Gastroesophageal sphincter (tissue), 4 donors: ENCODE results near the gene OR6P1. TPM values are rescaled to one million over a fixed set of nuclear protein-coding genes. Genes with fewer than 3 reads are reported as not detected.

Source experiments
- ATAC-seq: fragments of 150-250 bp; one replicate; pipeline ENCODE4 v1.9.1; 2016; ENCODE audit warnings: mild to moderate bottlenecking, moderate library complexity
- H3K27ac ChIP-seq, 4 donors: fragments of 200-600 bp; sonication (generic) in 3 of 4; 1 replicate in 3 of 4; 2 replicates in 1 of 4; pipeline ENCODE4 v1.5.1; 2016 to 2019
- H3K27me3 ChIP-seq: fragments of 200-600 bp; sonication (generic); one replicate; pipeline ENCODE4 v1.5.1; 2019
- H3K36me3 ChIP-seq, 2 donors: fragments of 200-600 bp; sonication (generic); one replicate each; pipeline ENCODE4 v1.5.1; 2019; ENCODE audit warnings: control low read depth in 1 of 2
- H3K4me1 ChIP-seq, 3 donors: fragments of 200-600 bp; sonication (generic); 1 replicate in 2 of 3; 2 replicates in 1 of 3; pipeline ENCODE4 v1.5.1; 2016 to 2019; ENCODE audit warnings: control low read depth in 2 of 3
- H3K4me3 ChIP-seq, 2 donors: fragments of 200-600 bp; sonication (generic); one replicate each; pipeline ENCODE4 v1.5.1; 2019; ENCODE audit warnings: mild to moderate bottlenecking in 1 of 2, moderate library complexity in 1 of 2
- H3K9me3 ChIP-seq, 3 donors: fragments of 200-600 bp; sonication (generic); one replicate each; pipeline ENCODE4 v1.5.1; 2017 to 2019; ENCODE audit warnings: control low read depth in 2 of 3
- EP300 ChIP-seq: sonication (generic); formaldehyde crosslinking; IDR thresholded peaks from one replicate; pipeline ENCODE4 v1.6.1; 2017; ENCODE audit warnings: antibody characterized with exemption, mild to moderate bottlenecking
- POLR2A ChIP-seq, 2 donors: fragments of 450-650 bp; IDR thresholded peaks; one replicate each; pipeline ENCODE4 v1.6.1; 2017; ENCODE audit warnings: antibody characterized with exemption in 2 of 2, mild to moderate bottlenecking in 2 of 2, moderate library complexity in 1 of 2
- POLR2AphosphoS5 ChIP-seq: sonication (generic); formaldehyde crosslinking; IDR thresholded peaks from one replicate; pipeline ENCODE4 v1.6.1; 2017; ENCODE audit warnings: antibody characterized with exemption
- WGBS, 2 donors: methylation state at CpG; one replicate each; pipeline ENCODE4 v1.1.5; 2018; ENCODE audit warnings: low coverage in 1 of 2; 5-methylcytosine and 5-hydroxymethylcytosine counted together
- total RNA-seq, 4 donors: library from RNA; depleted of rRNA; stranded (reverse); fragments of >200 nt; gene quantifications; one replicate each; pipeline ENCODE4 v1.1.0, GENCODE V29; 2016
- TF ChIP-seq, protein P1 (sequence below), 4 experiments: fragments of 200-600 bp in 2 of 4; fragments of 450-650 bp in 2 of 4; sonication (generic) in 1 of 4; IDR thresholded peaks; one replicate each; pipeline ENCODE4 v1.5.1; 2017 to 2019; ENCODE audit warnings: antibody characterized with exemption in 4 of 4, mild to moderate bottlenecking in 2 of 4, moderate library complexity in 2 of 4

OR6P1 gene
- total RNA-seq, 4 donors from 2014 or later = not detected

DNA sequence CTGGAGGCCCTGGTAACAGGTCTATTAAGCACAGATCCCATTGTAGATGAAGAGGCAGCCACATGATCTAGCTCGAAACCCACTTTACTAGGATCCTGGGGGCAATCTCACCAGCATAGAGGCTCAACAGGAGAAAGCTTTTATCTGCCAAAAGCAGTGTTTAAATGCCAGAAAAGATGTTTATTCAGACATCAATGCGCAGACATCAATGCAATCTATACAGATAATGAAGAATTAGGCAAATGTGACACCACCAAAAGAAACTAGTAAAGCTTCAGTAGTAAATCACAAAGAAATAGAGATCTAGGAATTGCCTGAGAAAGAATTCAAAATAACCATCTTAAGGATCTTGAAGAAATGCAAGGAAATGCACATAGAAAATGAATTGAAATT is 48.7 kb downstream of the OR6P1 start:
- WGBS, 2 donors = 73 to 80% methylated on average over 1 to 2 of the region's 2 CpGs
- H3K4me3 ChIP-seq = no peak overlapping the region
- H3K27ac ChIP-seq = no peak overlapping the region
- TF ChIP-seq POLR2A (IDR thresholded peaks at IDR 0.05) (no peak), EP300 (no peak), POLR2AphosphoS5 (no peak)
- TF ChIP-seq, protein P1, sequence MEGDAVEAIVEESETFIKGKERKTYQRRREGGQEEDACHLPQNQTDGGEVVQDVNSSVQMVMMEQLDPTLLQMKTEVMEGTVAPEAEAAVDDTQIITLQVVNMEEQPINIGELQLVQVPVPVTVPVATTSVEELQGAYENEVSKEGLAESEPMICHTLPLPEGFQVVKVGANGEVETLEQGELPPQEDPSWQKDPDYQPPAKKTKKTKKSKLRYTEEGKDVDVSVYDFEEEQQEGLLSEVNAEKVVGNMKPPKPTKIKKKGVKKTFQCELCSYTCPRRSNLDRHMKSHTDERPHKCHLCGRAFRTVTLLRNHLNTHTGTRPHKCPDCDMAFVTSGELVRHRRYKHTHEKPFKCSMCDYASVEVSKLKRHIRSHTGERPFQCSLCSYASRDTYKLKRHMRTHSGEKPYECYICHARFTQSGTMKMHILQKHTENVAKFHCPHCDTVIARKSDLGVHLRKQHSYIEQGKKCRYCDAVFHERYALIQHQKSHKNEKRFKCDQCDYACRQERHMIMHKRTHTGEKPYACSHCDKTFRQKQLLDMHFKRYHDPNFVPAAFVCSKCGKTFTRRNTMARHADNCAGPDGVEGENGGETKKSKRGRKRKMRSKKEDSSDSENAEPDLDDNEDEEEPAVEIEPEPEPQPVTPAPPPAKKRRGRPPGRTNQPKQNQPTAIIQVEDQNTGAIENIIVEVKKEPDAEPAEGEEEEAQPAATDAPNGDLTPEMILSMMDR (IDR thresholded peaks at IDR 0.05) = no peak
- H3K27me3 ChIP-seq = no peaks in the 10 kb centered on the region
- peaks cover 0 to 17% (median 0%) of the 10 kb centered on the region in 3 donors for H3K9me3 ChIP-seq
- no peak for ATAC-seq
- no peaks in the 10 kb centered on the region for H3K4me1 ChIP-seq
- no peaks in the 10 kb centered on the region for H3K36me3 ChIP-seq

- H3K4me1 ChIP-seq = no peaks in the 10 kb centered on the region
- H3K4me3 ChIP-seq = no peak overlapping the region
- TF ChIP-seq POLR2AphosphoS5 = no peak
- TF ChIP-seq, protein P1 (IDR thresholded peaks at IDR 0.05) = no peak
- no peak for TF ChIP-seq EP300
- no peak for TF ChIP-seq POLR2A (IDR thresholded peaks at IDR 0.05)
- 67% methylated on average over 1 of the region's 3 CpGs; no CpG with 5 or more reads in 1 of the 2 donors for WGBS, 2 donors
- H3K27ac ChIP-seq = no peak overlapping the region
- H3K27me3 ChIP-seq = no peaks in the 10 kb centered on the region
- no peaks in the 10 kb centered on the region for H3K36me3 ChIP-seq
- ATAC-seq = no peak
- peaks cover 0 to 17% (median 0%) of the 10 kb centered on the region in 3 donors for H3K9me3 ChIP-seq
These were observed 49.3 kb downstream of the OR6P1 start for GRCh38 chr1:158520955-158521665.

DNA sequence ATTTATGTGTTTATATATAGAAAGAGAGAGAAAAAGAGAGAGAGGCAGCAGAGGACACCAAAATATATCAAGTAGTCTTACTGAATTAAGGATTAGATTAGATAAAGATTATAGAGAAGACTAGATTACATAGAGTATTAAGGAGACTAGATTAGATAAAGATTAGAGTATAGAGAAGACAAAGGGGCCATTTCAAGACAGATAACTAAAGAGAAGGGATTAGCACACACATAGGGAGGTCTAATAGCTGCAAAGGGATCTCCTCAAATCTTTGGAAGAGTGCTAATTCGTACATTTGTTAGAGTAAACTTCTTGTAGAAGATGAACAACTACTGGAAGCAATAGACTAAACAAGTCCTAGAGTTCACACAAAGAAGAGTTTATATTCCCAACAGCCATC is 50.4 kb downstream of the OR6P1 start:
- peaks cover 0 to 17% (median 0%) of the 10 kb centered on the region in 3 donors for H3K9me3 ChIP-seq
- no peak overlapping the region for H3K4me3 ChIP-seq
- TF ChIP-seq, protein P1 (IDR thresholded peaks at IDR 0.05) = no peak
- TF ChIP-seq POLR2A (IDR thresholded peaks at IDR 0.05) = no peak
- H3K36me3 ChIP-seq = no peaks in the 10 kb centered on the region
- ATAC-seq = no peak
- H3K4me1 ChIP-seq = no peaks in the 10 kb centered on the region
- H3K27me3 ChIP-seq = no peaks in the 10 kb centered on the region
- WGBS, 2 donors = 33 to 36% methylated on average over 1 of the region's 1 CpG
- H3K27ac ChIP-seq = no peak overlapping the region

DNA sequence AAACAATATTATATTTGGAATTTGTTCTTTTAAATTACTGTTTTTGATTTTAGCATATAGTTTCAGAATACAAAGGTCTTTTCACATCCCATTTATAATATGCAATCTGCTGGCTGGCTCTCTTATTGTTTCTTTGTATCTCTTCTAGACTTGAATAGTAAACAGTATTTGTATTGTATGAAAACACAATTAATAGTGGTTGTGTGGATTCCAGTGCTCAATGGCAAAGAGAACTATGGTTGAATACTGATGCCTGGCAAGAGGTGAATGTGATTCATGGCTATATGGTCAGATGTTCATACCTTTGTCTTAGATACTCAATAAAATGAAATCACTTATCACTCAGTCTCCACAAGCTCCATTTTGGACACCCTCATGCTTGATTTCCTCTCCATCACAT is 53.4 kb downstream of the OR6P1 start:
- H3K36me3 ChIP-seq = no peaks in the 10 kb centered on the region
- no peak overlapping the region for H3K4me3 ChIP-seq
- H3K4me1 ChIP-seq = no peaks in the 10 kb centered on the region
- no peak overlapping the region for H3K27ac ChIP-seq
- H3K27me3 ChIP-seq = no peaks in the 10 kb centered on the region
- peaks cover 0 to 12% (median 0%) of the 10 kb centered on the region in 3 donors for H3K9me3 ChIP-seq
- no peak for TF ChIP-seq EP300
- no peak for ATAC-seq

Other genes with a start within 250 kb of the OR6P1 start
- gene CD1B, start 239.0 kb downstream of the OR6P1 start, total RNA-seq = not detected
- gene CD1E, start 216.7 kb downstream of the OR6P1 start, total RNA-seq = under 1 TPM in 1 of 4 donors, not detected in 3; 0.49 TPM
- not detected for gene OR10T2, start 171.1 kb downstream of the OR6P1 start, total RNA-seq
- not detected for gene OR10K2, start 144.3 kb downstream of the OR6P1 start, total RNA-seq
- gene OR10K1, start 108.7 kb downstream of the OR6P1 start, total RNA-seq = not detected
- not detected for gene OR10R2, start 98.4 kb downstream of the OR6P1 start, total RNA-seq
- not detected for gene OR6Y1, start 16.2 kb downstream of the OR6P1 start, total RNA-seq
- gene OR10X1, start 9.3 kb upstream of the OR6P1 start, total RNA-seq = not detected
- not detected for gene OR10Z1, start 34.7 kb upstream of the OR6P1 start, total RNA-seq
- gene SPTA1, start 116.1 kb upstream of the OR6P1 start, total RNA-seq = under 1 TPM in 2 of 4 donors, not detected in 2; 0.05 to 0.16 TPM
- not detected for gene OR6K2, start 130.1 kb upstream of the OR6P1 start, total RNA-seq
- gene OR6K3, start 150.1 kb upstream of the OR6P1 start, total RNA-seq = under 1 TPM in 1 of 4 donors, not detected in 3; 0.35 TPM
- not detected for gene OR6K6, start 184.1 kb upstream of the OR6P1 start, total RNA-seq
- not detected for gene OR6N1, start 201.6 kb upstream of the OR6P1 start, total RNA-seq
- gene OR6N2, start 210.6 kb upstream of the OR6P1 start, total RNA-seq = not detected